ENCODE measurements around the gene NDUFA3. TPM values are rescaled to one million over a fixed set of nuclear protein-coding genes. Genes with fewer than 3 reads are reported as not detected.

Gene NDUFA3
- total and polyA plus RNA-seq, 2 donors (not counting 3 experiments of a cell fraction or from before 2014, with no cell fraction given), result 107 to 119 TPM

DNA sequence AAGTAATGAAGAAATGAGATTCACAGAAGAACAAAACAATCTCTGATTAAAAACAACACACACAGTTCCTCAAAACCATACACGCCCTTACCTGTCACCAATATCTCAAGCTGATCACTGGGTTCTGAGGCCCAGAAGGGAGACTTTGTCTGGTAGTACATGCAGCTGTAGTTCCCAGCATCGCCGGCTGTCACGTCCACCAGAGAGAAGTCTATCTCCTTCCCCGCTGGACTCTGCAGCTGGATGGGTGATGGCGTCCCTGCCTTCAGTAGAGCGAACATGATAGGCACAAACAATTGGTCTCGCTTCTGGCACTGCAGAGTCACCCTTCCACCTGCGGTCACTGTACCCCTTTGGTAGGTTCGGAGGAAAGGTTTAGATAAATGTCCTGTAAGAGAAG, 28.8 kb upstream of the NDUFA3 start:
- FAIRE-seq, result no peak
- BruUV-seq (replicated peaks), result no TSS peak
- H3K4me2 ChIP-seq (ENCODE audit: insufficient read depth, low read length), result no peak overlapping the region
- H2AFZ ChIP-seq (ENCODE audit: low read depth, low read length), result no peak overlapping the region
- ChIA-PET CTCF (no interaction called here), POLR2A (no interaction called here)
- TF ChIP-seq POLR2AphosphoS5 (IDR thresholded peaks at IDR 0.05; ENCODE audit: insufficient read depth, low read depth, low read length) (no peak), JUN (IDR thresholded peaks at IDR 0.05; ENCODE audit: borderline replicate concordance, insufficient read depth, insufficient read length, low read depth) (no peak), FOS (IDR thresholded peaks at IDR 0.05; ENCODE audit: borderline replicate concordance, insufficient read depth, low read length) (no peak), POLR2A (IDR thresholded peaks at IDR 0.05; ENCODE audit: low read depth, low read length) (no peak), EZH2 (IDR thresholded peaks at IDR 0.05; ENCODE audit: borderline replicate concordance, low read depth, low read length, severe bottlenecking) (no peak)
- TF ChIP-seq, protein P1, sequence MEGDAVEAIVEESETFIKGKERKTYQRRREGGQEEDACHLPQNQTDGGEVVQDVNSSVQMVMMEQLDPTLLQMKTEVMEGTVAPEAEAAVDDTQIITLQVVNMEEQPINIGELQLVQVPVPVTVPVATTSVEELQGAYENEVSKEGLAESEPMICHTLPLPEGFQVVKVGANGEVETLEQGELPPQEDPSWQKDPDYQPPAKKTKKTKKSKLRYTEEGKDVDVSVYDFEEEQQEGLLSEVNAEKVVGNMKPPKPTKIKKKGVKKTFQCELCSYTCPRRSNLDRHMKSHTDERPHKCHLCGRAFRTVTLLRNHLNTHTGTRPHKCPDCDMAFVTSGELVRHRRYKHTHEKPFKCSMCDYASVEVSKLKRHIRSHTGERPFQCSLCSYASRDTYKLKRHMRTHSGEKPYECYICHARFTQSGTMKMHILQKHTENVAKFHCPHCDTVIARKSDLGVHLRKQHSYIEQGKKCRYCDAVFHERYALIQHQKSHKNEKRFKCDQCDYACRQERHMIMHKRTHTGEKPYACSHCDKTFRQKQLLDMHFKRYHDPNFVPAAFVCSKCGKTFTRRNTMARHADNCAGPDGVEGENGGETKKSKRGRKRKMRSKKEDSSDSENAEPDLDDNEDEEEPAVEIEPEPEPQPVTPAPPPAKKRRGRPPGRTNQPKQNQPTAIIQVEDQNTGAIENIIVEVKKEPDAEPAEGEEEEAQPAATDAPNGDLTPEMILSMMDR (IDR thresholded peaks at IDR 0.05; ENCODE audit: extremely low read depth in 1 of 2, insufficient read depth in 1 of 2, low read depth in 1 of 2, low read length in 2 of 2), result no peak
- H3K9me3 ChIP-seq (replicated peaks; ENCODE audit: control insufficient read depth, insufficient read depth, low read length), result no peaks in the 10 kb centered on the region
- no peak overlapping the region for H3K9ac ChIP-seq (replicated peaks; ENCODE audit: extremely low read depth, insufficient read depth, low read length)
- DNase-seq (ENCODE audit: low read depth, low spot score), result no peak
- no peaks in the 10 kb centered on the region for H3K36me3 ChIP-seq (ENCODE audit: control insufficient read depth in 2 of 2, extremely low read depth in 1 of 2, insufficient read depth in 2 of 2, low read length in 2 of 2)
- no peaks in the 10 kb centered on the region for H4K20me1 ChIP-seq (replicated peaks; ENCODE audit: control insufficient read depth, extremely low read depth, insufficient read depth, low read length)
- H3K4me1 ChIP-seq (ENCODE audit: control insufficient read depth, extremely low read depth, insufficient read depth, low read length), result no peaks in the 10 kb centered on the region
- H3K27me3 ChIP-seq (ENCODE audit: control insufficient read depth in 2 of 2, insufficient read depth in 2 of 2, low read length in 2 of 2), result no peaks in the 10 kb centered on the region
- no peaks in the 10 kb centered on the region for H3K9me1 ChIP-seq (replicated peaks; ENCODE audit: control insufficient read depth, extremely low read depth, insufficient read depth, low read length)
- intact Hi-C loops (cut with micrococcal nuclease) (no loop called here), dilution Hi-C loops (cut with MboI; ENCODE audit: extremely low pct_ligation_motif_present, low sequenced_read_pairs) (no loop called here)
- H3K27ac ChIP-seq (ENCODE audit: insufficient read depth, low read depth, low read length), result no peak overlapping the region
- H3K4me3 ChIP-seq (replicated peaks in 1 of 3; ENCODE audit: insufficient read depth in 1 of 3, low read depth in 1 of 3, low read length in 3 of 3), result no peak overlapping the region
- H3K79me2 ChIP-seq (ENCODE audit: control insufficient read depth, insufficient read depth, low read length), result no peaks in the 10 kb centered on the region

- dilution Hi-C loops (cut with MboI; ENCODE audit: extremely low pct_ligation_motif_present, low sequenced_read_pairs), result no loop called here
- TF ChIP-seq EZH2 (IDR thresholded peaks at IDR 0.05; ENCODE audit: borderline replicate concordance, low read depth, low read length, severe bottlenecking) (no peak), FOS (IDR thresholded peaks at IDR 0.05; ENCODE audit: borderline replicate concordance, insufficient read depth, low read length) (no peak), GATA2 (IDR thresholded peaks at IDR 0.05; ENCODE audit: insufficient read depth, insufficient read length, low read depth, low read length) (no peak)
- TF ChIP-seq, protein P1 (IDR thresholded peaks at IDR 0.05; ENCODE audit: extremely low read depth in 1 of 2, insufficient read depth in 1 of 2, low read depth in 1 of 2, low read length in 2 of 2), result no peak
- Histone ChIP-seq H3K4me2 (ENCODE audit: insufficient read depth, low read length) (no peak overlapping the region), H3K27me3 (ENCODE audit: control insufficient read depth in 2 of 2, insufficient read depth in 2 of 2, low read length in 2 of 2) (no peaks in the 10 kb centered on the region), H3K36me3 (ENCODE audit: control insufficient read depth in 2 of 2, extremely low read depth in 1 of 2, insufficient read depth in 2 of 2, low read length in 2 of 2) (no peaks in the 10 kb centered on the region), H3K4me1 (ENCODE audit: control insufficient read depth, extremely low read depth, insufficient read depth, low read length) (no peaks in the 10 kb centered on the region), H4K20me1 (replicated peaks; ENCODE audit: control insufficient read depth, extremely low read depth, insufficient read depth, low read length) (no peaks in the 10 kb centered on the region), H3K79me2 (ENCODE audit: control insufficient read depth, insufficient read depth, low read length) (no peaks in the 10 kb centered on the region), H3K9ac (replicated peaks; ENCODE audit: extremely low read depth, insufficient read depth, low read length) (no peak overlapping the region), H3K27ac (ENCODE audit: insufficient read depth, low read depth, low read length) (no peak overlapping the region), H3K9me3 (replicated peaks; ENCODE audit: control insufficient read depth, insufficient read depth, low read length) (no peaks in the 10 kb centered on the region), H3K4me3 (replicated peaks in 1 of 3; ENCODE audit: insufficient read depth in 1 of 3, low read depth in 1 of 3, low read length in 3 of 3) (no peak overlapping the region), H2AFZ (ENCODE audit: low read depth, low read length) (no peak overlapping the region), H3K9me1 (replicated peaks; ENCODE audit: control insufficient read depth, extremely low read depth, insufficient read depth, low read length) (no peaks in the 10 kb centered on the region)
- ChIA-PET POLR2A (no interaction called here), CTCF (interaction anchor here (1.0 kb wide), 1 partner anchor 45 kb away, joined by 3 read pairs; no protein-coding TSS in a partner anchor)
- FAIRE-seq, result no peak
- no peak for DNase-seq (ENCODE audit: low read depth, low spot score)
- intact Hi-C loops (cut with micrococcal nuclease), result no loop called here
- no TSS peak for BruUV-seq (replicated peaks)
Observed at GRCh38 chr19:54074851-54075250, 27.8 kb upstream of the NDUFA3 start.

All from endothelial cell of umbilical vein (primary cell).